Osteocyte (in vitro differentiated cells): ENCODE measurements around the gene MUC5B. TPM values are rescaled to one million over a fixed set of nuclear protein-coding genes. Genes with fewer than 3 reads are reported as not detected.

Source experiments
- DNase-seq: peaks from one replicate; pipeline ENCODE4 v3.0.0; 2021; ENCODE audit warnings: mixed read lengths; ENCODE audit not compliant: unreplicated experiment; ENCODE audit errors: extremely low spot score
- H3K27ac Mint-ChIP-seq: one replicate; pipeline ENCODE4 v1.8.0; 2021; ENCODE audit warnings: mild to moderate bottlenecking, mixed read lengths; ENCODE audit not compliant: unreplicated experiment
- H3K27me3 Mint-ChIP-seq: one replicate; pipeline ENCODE4 v1.8.0; 2021; ENCODE audit warnings: mixed read lengths; ENCODE audit not compliant: unreplicated experiment
- H3K36me3 Mint-ChIP-seq: one replicate; pipeline ENCODE4 v1.8.0; 2021; ENCODE audit warnings: mixed read lengths; ENCODE audit not compliant: unreplicated experiment
- H3K4me1 Mint-ChIP-seq: one replicate; pipeline ENCODE4 v1.8.0; 2021; ENCODE audit warnings: mixed read lengths; ENCODE audit not compliant: unreplicated experiment
- H3K4me3 Mint-ChIP-seq: one replicate; pipeline ENCODE4 v1.8.0; 2021; ENCODE audit warnings: mild to moderate bottlenecking, moderate library complexity, mixed read lengths; ENCODE audit not compliant: unreplicated experiment
- H3K9me3 Mint-ChIP-seq: one replicate; pipeline ENCODE4 v1.8.0; 2021; ENCODE audit warnings: mixed read lengths; ENCODE audit not compliant: unreplicated experiment
- total RNA-seq: library from RNA; stranded (reverse); gene quantifications from 2 replicates; pipeline ENCODE4 v1.2.1, GENCODE V29; 2021
- TF ChIP-seq, protein P1 (sequence below): fragments of 200-600 bp; sonication (generic); IDR thresholded peaks from 2 replicates; pipeline ENCODE4 v1.5.0; 2021; ENCODE audit warnings: antibody characterized with exemption, mild to moderate bottlenecking, moderate library complexity

Gene MUC5B
- total RNA-seq, 1 donor from 2014 or later = not detected

DNA sequence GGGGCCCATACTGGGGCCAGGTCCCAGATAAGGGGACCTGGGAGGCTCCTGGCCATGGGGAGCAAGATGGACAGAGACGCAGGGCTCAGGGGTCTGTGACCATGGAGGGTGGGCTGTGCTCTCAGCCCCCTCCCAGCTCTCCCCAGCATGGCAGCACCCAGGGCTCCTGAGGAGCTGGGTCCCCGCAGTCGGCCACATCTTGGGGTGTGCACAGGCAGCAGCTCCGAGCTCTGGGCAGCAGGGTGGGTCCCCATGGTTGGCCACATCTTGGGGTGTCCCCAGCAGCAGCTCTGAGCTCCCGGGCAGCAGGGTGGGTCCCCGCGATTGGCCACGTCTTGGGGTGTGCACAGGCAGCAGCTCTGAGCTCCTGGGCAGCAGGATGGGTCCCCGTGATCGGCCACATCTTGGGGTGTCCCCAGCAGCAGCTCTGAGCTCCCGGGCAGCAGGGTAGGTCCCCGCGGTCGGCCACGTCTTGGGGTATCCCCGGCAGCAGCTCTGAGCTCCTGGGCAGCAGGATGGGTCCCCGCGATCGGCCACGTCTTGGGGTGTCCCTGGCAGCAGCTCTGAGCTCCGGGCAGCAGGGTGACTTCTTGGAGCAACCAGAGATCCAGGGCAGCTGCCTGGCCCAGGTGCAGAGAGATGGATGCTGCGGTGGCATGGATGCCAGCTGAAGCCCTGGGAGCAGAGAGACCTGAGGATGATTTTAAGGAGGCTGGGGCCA is 18.3 kb upstream of the MUC5B start:
- H3K4me3 Mint-ChIP-seq = no peak overlapping the region
- H3K9me3 Mint-ChIP-seq = no peaks in the 10 kb centered on the region
- H3K4me1 Mint-ChIP-seq = no peaks in the 10 kb centered on the region
- H3K27me3 Mint-ChIP-seq = peaks cover 3% of the 10 kb centered on the region
- H3K27ac Mint-ChIP-seq = no peak overlapping the region
- DNase-seq = peak; percentile 74
- no peaks in the 10 kb centered on the region for H3K36me3 Mint-ChIP-seq
- TF ChIP-seq, protein P1, sequence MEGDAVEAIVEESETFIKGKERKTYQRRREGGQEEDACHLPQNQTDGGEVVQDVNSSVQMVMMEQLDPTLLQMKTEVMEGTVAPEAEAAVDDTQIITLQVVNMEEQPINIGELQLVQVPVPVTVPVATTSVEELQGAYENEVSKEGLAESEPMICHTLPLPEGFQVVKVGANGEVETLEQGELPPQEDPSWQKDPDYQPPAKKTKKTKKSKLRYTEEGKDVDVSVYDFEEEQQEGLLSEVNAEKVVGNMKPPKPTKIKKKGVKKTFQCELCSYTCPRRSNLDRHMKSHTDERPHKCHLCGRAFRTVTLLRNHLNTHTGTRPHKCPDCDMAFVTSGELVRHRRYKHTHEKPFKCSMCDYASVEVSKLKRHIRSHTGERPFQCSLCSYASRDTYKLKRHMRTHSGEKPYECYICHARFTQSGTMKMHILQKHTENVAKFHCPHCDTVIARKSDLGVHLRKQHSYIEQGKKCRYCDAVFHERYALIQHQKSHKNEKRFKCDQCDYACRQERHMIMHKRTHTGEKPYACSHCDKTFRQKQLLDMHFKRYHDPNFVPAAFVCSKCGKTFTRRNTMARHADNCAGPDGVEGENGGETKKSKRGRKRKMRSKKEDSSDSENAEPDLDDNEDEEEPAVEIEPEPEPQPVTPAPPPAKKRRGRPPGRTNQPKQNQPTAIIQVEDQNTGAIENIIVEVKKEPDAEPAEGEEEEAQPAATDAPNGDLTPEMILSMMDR = no peak

DNA sequence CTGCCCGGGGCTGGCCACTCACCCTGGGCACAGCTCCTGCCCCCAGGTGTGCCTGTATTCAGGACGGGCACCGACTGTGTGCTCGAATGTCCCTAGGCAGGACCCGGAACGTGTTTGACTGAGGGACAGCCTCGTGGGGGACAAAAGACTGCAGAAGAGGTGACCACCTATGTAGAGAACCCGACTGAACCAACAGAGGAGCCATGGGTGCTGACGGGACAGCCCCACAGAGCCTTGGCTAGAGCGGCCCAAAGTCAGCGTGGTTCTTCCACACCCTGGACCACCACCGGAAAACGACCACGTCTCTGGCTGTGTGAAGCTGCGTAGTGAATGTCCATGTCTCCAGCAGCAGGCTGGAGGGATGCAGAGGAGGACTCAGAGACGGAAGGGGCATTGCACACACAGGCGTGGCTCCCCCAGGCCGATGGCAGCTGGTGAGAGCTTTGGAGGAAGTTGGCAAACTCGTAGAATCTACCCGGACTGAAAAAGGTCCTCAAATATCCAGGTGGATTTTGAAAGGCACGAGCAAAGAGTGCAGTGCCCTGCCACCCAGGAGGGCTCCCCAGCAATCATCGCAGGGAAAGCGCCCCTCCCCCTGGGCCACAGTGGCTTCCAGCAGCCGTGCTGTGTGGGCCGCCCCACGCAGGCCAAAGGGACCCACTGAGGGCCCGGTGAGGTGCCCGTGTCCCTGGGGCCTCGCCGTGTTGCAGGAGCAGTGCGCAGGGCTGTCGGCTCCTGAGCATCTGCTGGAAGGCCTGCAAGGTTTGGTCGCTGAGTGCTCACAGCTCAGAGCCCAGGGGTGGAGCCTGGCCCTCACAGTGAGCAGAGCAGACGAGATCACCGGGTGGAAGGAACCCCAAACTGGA is 17.5 kb upstream of the MUC5B start:
- Mint-ChIP-seq H3K4me1 (no peaks in the 10 kb centered on the region), H3K9me3 (peaks cover 7% of the 10 kb centered on the region), H3K27me3 (peaks cover 7% of the 10 kb centered on the region), H3K4me3 (no peak overlapping the region), H3K27ac (no peak overlapping the region), H3K36me3 (no peaks in the 10 kb centered on the region)
- TF ChIP-seq, protein P1 = no peak
- peak; percentile 83 for DNase-seq

DNA sequence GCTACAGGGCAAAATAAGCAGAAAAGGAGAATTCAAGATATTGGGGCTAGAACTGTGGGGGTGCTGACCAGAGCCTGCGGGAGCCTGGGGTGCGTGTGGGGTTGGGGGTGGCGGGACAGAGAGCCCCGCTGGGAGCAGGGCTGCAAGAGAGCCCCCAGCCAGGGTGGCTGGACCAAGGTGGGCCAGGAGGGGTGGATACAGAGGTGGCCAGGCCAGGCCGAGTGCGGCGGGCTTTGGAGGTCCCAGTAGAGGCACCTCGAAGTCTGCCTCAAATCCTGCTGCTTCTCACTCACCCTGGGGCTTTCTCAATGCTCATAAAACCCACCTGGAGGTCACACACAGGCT is 16.9 kb upstream of the MUC5B start:
- no peaks in the 10 kb centered on the region for H3K4me1 Mint-ChIP-seq
- TF ChIP-seq, protein P1 = no peak
- peaks cover 10% of the 10 kb centered on the region for H3K9me3 Mint-ChIP-seq
- no peaks in the 10 kb centered on the region for H3K36me3 Mint-ChIP-seq
- no peak overlapping the region for H3K4me3 Mint-ChIP-seq
- DNase-seq = peak; percentile 78
- no peak overlapping the region for H3K27ac Mint-ChIP-seq
- H3K27me3 Mint-ChIP-seq = peaks cover 10% of the 10 kb centered on the region

DNA sequence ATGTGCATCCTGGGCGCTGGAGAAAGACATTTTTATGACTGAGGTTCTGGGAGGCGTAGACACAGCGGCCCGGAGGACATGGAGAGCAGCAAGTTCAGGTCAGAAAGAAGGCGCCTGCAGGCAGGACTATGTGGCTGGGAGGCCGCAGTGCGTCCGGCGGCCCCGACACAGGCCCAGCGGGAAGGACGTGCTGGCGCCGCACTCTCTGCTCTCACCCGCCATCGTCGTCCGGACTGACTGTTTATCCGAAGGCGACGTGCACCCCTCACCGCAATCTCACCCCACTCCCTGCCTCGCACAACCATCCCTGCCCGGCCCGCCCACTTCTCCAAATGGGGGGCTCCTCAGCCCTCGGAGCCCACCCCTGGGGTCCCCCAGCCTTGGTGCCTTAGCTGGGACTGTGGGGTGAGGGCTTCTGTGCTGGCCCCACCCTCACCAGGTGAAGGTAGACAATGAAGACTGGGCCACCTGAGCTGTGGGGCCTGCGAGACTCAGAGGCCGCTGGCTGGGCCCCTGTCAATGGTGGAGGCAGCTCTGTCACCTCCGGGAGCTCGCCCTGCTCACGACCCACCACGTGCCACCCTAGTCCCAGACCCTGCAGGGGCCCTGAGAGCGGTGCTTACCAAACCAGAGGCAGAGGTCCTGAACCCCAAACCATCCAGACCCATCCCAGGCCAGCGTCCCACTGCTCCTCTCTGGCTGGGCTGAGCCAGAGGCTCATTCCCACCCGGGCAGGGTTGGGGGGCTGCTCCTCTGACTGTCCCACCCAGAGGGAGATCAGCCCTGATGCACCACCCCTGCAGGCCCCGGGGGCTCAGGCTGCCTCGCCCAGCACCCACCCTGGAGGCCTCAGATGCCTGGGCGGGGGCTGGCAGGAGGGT is 16.2 kb upstream of the MUC5B start:
- Mint-ChIP-seq H3K4me3 (no peak overlapping the region), H3K9me3 (peaks cover 17% of the 10 kb centered on the region), H3K36me3 (peaks cover 3% of the 10 kb centered on the region), H3K4me1 (no peaks in the 10 kb centered on the region), H3K27me3 (peaks cover 17% of the 10 kb centered on the region), H3K27ac (no peak overlapping the region)
- peak; percentile 82 for DNase-seq
- TF ChIP-seq, protein P1 = no peak
